ENCODE results near the gene RPAP3. TPM values are rescaled to one million over a fixed set of nuclear protein-coding genes. Genes with fewer than 3 reads are reported as not detected.

Gene RPAP3
- total and polyA plus RNA-seq, 2 experiments from 2014 or later, result 31.4 to 69.9 TPM

DNA sequence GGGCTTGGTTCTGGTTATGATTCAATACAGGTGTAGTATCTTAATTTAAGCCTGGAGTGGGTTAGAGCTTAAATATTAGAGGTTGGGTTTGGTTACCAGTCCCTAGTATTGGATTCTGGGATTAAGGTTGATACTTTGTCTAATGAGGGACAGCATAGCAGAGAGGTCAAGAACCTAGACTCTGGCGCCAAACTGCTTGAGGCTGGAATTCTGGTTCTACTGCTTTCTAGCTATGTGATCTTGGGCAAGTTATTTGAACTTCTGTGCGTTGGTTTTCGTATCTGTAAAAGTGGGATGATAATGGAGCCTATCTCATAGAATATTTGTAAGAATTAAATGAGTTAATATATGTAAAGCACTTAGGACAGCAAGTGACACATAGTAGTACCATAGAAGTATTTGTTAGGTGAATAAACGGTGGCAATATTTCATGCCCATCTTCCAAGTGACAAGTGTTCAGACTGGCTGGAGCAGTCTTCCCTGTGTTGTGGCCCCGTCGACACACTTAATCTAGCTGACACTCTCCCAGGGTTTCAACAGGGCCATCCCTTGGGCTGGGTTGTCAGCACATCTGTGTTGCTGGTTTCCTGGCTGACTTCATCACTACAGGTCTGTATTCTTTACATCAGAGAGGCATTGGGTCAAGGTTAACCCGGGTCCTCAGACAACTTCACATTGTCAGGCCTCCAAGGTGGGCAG lies 16.5 kb upstream of the RPAP3 start:
- ATAC-seq (no peak), DNase-seq (ENCODE audit: low spot score) (no peak)
- no peaks in the 10 kb centered on the region for H3K79me2 ChIP-seq (replicated peaks; ENCODE audit: insufficient read depth)
- no peak overlapping the region for H3K27ac Mint-ChIP-seq
- peaks cover 11% of the 10 kb centered on the region for H3K27me3 Mint-ChIP-seq (ENCODE audit: insufficient read depth, low read depth, poor library complexity)
- H3K9me2 ChIP-seq (ENCODE audit: insufficient read depth), result no peaks in the 10 kb centered on the region
- H3K36me3 Mint-ChIP-seq (ENCODE audit: low read depth), result no peaks in the 10 kb centered on the region; the same call in 2 of the 3 replicates
- no peaks in the 10 kb centered on the region for H3F3A ChIP-seq (replicated peaks; ENCODE audit: low read depth)
- TF ChIP-seq, protein P1, sequence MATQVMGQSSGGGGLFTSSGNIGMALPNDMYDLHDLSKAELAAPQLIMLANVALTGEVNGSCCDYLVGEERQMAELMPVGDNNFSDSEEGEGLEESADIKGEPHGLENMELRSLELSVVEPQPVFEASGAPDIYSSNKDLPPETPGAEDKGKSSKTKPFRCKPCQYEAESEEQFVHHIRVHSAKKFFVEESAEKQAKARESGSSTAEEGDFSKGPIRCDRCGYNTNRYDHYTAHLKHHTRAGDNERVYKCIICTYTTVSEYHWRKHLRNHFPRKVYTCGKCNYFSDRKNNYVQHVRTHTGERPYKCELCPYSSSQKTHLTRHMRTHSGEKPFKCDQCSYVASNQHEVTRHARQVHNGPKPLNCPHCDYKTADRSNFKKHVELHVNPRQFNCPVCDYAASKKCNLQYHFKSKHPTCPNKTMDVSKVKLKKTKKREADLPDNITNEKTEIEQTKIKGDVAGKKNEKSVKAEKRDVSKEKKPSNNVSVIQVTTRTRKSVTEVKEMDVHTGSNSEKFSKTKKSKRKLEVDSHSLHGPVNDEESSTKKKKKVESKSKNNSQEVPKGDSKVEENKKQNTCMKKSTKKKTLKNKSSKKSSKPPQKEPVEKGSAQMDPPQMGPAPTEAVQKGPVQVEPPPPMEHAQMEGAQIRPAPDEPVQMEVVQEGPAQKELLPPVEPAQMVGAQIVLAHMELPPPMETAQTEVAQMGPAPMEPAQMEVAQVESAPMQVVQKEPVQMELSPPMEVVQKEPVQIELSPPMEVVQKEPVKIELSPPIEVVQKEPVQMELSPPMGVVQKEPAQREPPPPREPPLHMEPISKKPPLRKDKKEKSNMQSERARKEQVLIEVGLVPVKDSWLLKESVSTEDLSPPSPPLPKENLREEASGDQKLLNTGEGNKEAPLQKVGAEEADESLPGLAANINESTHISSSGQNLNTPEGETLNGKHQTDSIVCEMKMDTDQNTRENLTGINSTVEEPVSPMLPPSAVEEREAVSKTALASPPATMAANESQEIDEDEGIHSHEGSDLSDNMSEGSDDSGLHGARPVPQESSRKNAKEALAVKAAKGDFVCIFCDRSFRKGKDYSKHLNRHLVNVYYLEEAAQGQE (IDR thresholded peaks at IDR 0.05; ENCODE audit: unreplicated experiment), result no peak
- TF ChIP-seq STAT1 (IDR thresholded peaks at IDR 0.05; ENCODE audit: unreplicated experiment) (no peak), NANOG (IDR thresholded peaks at IDR 0.05; ENCODE audit: borderline replicate concordance) (no peak), EZH2phosphoT487 (IDR thresholded peaks at IDR 0.05; ENCODE audit: unreplicated experiment) (no peak), ZNF331 (CRISPR knock-in tag; IDR thresholded peaks at IDR 0.05; ENCODE audit: low read depth) (no peak), ZNF114 (CRISPR knock-in tag; IDR thresholded peaks at IDR 0.05) (no peak), EZH2 (IDR thresholded peaks at IDR 0.05; ENCODE audit: low read depth, unreplicated experiment) (no peak), POLR2AphosphoS5 (IDR thresholded peaks at IDR 0.05; ENCODE audit: low read depth) (no peak)
- H3K4me2 ChIP-seq, result no peak overlapping the region
- no peaks in the 10 kb centered on the region for H3K27me3 ChIP-seq (ENCODE audit: insufficient read depth)
- no peaks in the 10 kb centered on the region for H3K9me3 Mint-ChIP-seq
- H4K20me1 ChIP-seq (replicated peaks; ENCODE audit: insufficient read depth), result no peaks in the 10 kb centered on the region
- H3K27ac ChIP-seq (ENCODE audit: low read depth), result no peak overlapping the region
- no peak overlapping the region for H3K4me3 ChIP-seq
- H3K4me3 Mint-ChIP-seq, result no peak overlapping the region
- H2AFZ ChIP-seq, result no peak overlapping the region
- peaks cover 11% of the 10 kb centered on the region for H3K4me1 Mint-ChIP-seq
- peaks cover 7% of the 10 kb centered on the region for H3K4me1 ChIP-seq (ENCODE audit: insufficient read depth)
- H3K36me3 ChIP-seq (ENCODE audit: insufficient read depth), result no peaks in the 10 kb centered on the region

DNA sequence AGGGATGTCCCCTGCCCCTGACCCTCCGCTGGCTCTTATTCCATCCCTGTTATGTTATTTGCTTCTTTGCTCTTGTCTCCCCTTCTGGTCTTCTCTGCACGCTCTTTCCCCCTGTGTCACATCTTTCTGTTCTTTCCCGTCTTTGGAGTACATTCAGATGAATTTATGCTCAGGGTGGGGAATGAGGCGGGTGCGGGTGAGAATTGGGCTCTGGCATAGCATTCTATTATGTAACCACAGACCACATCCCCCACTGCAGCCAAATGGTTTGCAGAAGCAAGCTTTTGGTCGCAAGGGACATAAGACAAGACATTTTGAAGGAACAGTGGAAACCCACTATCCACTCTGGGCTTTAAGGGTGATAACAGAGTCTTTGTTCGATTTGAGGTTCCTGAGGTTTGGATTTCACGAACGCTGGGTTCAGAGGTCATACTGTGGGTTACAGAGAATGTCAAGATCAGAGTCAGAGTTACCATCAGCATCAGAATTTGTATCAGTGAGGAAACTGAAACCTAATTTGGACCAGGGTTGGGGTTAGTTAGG lies 15.7 kb upstream of the RPAP3 start:
- H3K27ac Mint-ChIP-seq, result no peak overlapping the region
- Histone ChIP-seq H3K36me3 (ENCODE audit: insufficient read depth) (no peaks in the 10 kb centered on the region), H3K27ac (ENCODE audit: low read depth) (no peak overlapping the region), H3K9me2 (ENCODE audit: insufficient read depth) (no peaks in the 10 kb centered on the region), H3K4me1 (ENCODE audit: insufficient read depth) (peaks cover 10% of the 10 kb centered on the region), H4K20me1 (replicated peaks; ENCODE audit: insufficient read depth) (no peaks in the 10 kb centered on the region), H3K79me2 (replicated peaks; ENCODE audit: insufficient read depth) (no peaks in the 10 kb centered on the region), H3K4me2 (no peak overlapping the region), H3K4me3 (no peak overlapping the region), H3F3A (replicated peaks; ENCODE audit: low read depth) (no peaks in the 10 kb centered on the region), H3K27me3 (ENCODE audit: insufficient read depth) (no peaks in the 10 kb centered on the region), H2AFZ (no peak overlapping the region)
- H3K36me3 Mint-ChIP-seq (ENCODE audit: low read depth), result no peaks in the 10 kb centered on the region; the same call in 2 of the 3 replicates
- H3K4me1 Mint-ChIP-seq, result peaks cover 17% of the 10 kb centered on the region
- H3K4me3 Mint-ChIP-seq, result no peak overlapping the region
- no peaks in the 10 kb centered on the region for H3K9me3 Mint-ChIP-seq
- DNase-seq (ENCODE audit: low spot score) (no peak), ATAC-seq (no peak)
- H3K27me3 Mint-ChIP-seq (ENCODE audit: insufficient read depth, low read depth, poor library complexity), result peaks cover 18% of the 10 kb centered on the region
- TF ChIP-seq ZNF331 (CRISPR knock-in tag; IDR thresholded peaks at IDR 0.05; ENCODE audit: low read depth) (no peak), ZNF114 (CRISPR knock-in tag; IDR thresholded peaks at IDR 0.05) (no peak), POLR2AphosphoS5 (IDR thresholded peaks at IDR 0.05; ENCODE audit: low read depth) (no peak), EZH2 (IDR thresholded peaks at IDR 0.05; ENCODE audit: low read depth, unreplicated experiment) (no peak), EZH2phosphoT487 (IDR thresholded peaks at IDR 0.05; ENCODE audit: unreplicated experiment) (no peak)
- TF ChIP-seq, protein P2, sequence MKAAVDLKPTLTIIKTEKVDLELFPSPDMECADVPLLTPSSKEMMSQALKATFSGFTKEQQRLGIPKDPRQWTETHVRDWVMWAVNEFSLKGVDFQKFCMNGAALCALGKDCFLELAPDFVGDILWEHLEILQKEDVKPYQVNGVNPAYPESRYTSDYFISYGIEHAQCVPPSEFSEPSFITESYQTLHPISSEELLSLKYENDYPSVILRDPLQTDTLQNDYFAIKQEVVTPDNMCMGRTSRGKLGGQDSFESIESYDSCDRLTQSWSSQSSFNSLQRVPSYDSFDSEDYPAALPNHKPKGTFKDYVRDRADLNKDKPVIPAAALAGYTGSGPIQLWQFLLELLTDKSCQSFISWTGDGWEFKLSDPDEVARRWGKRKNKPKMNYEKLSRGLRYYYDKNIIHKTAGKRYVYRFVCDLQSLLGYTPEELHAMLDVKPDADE (IDR thresholded peaks at IDR 0.05), result no peak
- TF ChIP-seq, protein P3, sequence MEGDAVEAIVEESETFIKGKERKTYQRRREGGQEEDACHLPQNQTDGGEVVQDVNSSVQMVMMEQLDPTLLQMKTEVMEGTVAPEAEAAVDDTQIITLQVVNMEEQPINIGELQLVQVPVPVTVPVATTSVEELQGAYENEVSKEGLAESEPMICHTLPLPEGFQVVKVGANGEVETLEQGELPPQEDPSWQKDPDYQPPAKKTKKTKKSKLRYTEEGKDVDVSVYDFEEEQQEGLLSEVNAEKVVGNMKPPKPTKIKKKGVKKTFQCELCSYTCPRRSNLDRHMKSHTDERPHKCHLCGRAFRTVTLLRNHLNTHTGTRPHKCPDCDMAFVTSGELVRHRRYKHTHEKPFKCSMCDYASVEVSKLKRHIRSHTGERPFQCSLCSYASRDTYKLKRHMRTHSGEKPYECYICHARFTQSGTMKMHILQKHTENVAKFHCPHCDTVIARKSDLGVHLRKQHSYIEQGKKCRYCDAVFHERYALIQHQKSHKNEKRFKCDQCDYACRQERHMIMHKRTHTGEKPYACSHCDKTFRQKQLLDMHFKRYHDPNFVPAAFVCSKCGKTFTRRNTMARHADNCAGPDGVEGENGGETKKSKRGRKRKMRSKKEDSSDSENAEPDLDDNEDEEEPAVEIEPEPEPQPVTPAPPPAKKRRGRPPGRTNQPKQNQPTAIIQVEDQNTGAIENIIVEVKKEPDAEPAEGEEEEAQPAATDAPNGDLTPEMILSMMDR (conservative IDR thresholded peaks at IDR 0.05; ENCODE audit: low read depth in 2 of 2), result no peak

Measured in GM23338 (cell line).